Colon (tissue), 2 donors: ENCODE data around the gene PCDHA1.
"Not testable (repeated sequence)": the region's sequence is repeated elsewhere in the genome, so short reads cannot be mapped to it uniquely, and the experiment has no call there.

Experiments
- FAIRE-seq: peaks from 2 replicates; lab custom pipeline; 2012; peaks lifted over from hg19 to GRCh38; lab: Jason Lieb, UNC
- donor health status: control.
- donor health status: control.

The PCDHA1 gene

GRCh38 chr5:140785905-140786686, at the start of gene PCDHA1:
TSS of gene PCDHA1 (plus strand) at chr5:140786140.
- no peak for FAIRE-seq

DNA sequence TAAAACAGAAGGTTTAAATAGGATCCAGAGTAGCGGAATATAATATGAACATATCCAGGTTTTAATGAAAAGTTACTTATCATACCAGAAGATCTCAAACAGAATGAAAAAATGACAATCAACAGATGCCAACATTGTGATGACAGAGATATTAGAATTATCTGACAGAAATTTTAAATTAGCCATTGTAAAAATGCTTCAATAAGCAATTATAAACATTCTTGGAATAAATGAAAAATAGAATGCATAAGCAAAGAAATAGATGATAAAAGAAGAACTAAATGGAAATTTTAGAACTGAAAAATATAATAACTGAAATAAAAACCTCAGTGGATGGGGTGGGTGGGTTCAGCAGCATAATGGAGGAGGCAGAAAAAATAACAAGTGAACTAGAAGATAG, 48.5 kb upstream of the PCDHA1 start:
- no peak for FAIRE-seq

DNA sequence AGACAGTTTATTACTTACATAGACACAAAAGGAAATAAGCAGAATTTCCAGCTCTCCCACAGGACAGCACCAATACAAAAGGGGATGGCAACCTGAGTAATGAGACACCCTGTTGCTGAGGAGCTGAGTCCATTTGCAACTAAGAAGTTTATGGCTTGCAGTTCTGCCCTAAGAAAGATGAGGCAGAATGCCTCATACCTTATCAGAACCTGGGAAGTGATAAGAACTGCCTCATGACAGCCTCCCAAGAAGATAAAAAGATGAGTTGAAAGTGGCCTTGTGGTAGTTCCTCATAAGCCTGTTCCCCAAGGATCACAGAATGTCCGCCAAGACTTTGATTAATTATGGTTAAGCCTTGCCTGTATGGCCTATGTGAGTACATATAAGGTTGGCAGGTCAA, 44.0 kb upstream of the PCDHA1 start:
- no peak for FAIRE-seq

DNA sequence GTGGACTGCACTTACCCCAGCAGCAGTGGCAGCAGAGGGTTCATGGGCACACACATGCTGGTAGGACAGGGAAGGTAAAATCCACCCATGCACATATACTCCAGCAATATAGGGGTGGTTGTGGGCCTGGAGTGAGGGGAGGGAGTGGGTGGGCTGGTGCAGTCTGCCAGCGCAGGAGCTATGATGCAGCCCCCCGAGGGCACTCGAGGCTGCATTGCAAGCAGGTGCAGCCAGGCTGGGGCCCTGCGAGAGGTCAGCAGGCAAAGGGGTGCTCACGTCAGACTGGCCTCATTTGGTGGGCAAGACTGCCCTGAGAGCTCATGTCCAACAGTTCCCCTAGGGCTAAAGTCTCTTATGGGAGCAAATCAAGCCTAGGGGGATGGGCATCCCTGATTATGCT, 32.4 kb upstream of the PCDHA1 start:
- FAIRE-seq = no peak

GRCh38 chr5:140764177-140764973, 21.6 kb upstream of the PCDHA1 start:
- FAIRE-seq = no peak

GRCh38 chr5:140767444-140767843, 18.5 kb upstream of the PCDHA1 start:
- no peak for FAIRE-seq

DNA sequence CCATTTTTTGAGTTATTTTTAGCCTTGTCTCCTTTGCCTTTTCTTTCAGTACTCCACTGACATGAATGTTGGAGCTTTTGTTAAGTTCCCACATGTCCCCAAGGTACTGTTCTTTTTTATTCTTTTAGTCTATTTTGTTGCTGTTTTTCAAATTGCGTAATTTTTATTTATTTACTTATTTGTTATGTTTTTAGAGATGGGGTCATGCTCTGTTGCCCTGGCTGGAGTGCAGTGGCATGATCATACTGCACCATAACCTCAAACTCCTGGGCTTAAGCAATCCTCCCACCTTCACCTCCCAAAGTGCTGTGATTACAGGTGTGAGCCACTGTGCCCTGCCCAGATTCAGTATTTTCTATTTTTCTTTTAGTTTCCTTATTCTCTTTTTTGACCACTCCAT, 5.4 kb upstream of the PCDHA1 start:
- FAIRE-seq = no peak

DNA sequence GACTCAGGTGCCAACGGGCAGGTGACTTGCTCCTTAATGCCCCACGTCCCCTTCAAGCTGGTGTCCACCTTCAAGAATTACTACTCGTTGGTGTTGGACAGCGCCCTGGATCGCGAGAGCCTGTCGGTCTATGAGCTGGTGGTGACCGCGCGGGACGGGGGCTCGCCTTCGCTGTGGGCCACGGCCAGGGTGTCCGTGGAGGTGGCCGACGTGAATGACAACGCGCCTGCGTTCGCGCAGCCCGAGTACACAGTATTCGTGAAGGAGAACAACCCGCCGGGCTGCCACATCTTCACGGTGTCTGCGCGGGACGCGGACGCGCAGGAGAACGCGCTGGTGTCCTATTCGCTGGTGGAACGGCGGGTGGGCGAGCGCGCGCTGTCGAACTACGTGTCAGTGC, 1.5 kb downstream of the PCDHA1 start:
- not testable (repeated sequence) for FAIRE-seq

DNA sequence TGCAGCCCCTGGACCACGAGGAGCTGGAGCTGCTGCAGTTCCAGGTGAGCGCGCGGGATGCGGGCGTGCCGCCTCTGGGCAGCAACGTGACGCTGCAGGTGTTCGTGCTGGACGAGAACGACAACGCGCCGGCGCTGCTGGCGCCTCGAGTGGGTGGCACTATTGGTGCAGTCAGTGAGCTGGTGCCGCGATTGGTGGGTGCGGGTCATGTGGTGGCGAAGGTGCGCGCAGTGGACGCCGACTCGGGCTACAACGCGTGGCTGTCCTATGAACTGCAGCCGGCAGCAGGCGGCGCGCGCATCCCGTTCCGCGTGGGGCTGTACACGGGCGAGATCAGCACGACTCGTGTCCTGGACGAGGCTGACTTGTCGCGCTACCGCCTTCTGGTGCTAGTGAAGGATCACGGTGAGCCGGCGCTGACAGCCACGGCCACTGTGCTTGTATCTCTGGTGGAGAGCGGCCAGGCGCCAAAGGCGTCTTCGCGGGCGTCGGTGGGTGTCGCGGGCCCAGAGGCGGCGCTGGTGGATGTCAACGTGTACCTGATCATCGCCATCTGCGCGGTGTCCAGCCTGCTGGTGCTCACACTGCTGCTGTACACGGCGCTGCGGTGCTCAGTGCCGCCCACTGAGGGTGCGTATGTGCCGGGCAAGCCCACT, 2.0 kb downstream of the PCDHA1 start:
- FAIRE-seq = not testable (repeated sequence)

DNA sequence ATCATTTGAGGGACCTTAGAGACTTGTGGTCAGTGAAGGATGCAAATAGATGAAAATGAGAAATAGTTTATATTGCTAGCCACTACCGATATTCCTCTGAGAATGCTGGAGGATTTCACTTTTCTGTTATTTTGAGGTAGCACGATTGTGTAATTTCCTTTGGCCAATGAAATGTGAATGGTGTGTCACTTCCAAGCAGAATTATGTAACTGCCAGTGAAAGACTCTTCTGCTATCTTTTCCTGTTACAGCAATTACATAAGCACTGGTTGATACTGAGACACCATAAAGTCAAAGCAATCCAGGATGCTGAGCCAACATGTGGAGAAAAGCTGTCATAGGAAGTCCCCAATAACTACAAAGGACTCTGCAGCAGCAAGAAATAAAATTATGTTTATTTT, 5.1 kb downstream of the PCDHA1 start:
- no peak for FAIRE-seq

- no peak for FAIRE-seq
Observed at GRCh38 chr5:140794595-140795258, 8.8 kb downstream of the PCDHA1 start, which contains the start of gene PCDHA2. TSS of gene PCDHA2 (plus strand) at chr5:140794852.

- no peak for FAIRE-seq
Observed at GRCh38 chr5:140795259-140795641, 9.3 kb downstream of the PCDHA1 start.

GRCh38 chr5:140796072-140796717, 10.3 kb downstream of the PCDHA1 start:
- not testable (repeated sequence) for FAIRE-seq

DNA sequence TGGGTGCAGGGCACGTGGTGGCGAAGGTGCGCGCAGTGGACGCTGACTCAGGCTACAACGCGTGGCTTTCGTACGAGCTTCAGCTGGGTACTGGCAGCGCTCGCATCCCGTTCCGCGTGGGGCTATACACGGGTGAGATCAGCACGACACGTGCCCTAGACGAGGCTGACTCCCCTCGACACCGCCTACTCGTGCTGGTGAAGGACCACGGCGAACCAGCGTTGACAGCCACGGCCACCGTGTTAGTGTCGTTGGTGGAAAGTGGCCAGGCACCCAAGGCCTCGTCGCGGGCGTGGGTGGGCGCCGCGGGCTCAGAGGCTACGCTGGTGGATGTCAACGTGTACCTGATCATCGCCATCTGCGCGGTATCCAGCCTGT, 10.8 kb downstream of the PCDHA1 start:
- no peak for FAIRE-seq

- no peak for FAIRE-seq
Observed at GRCh38 chr5:140800816-140801493, 15.0 kb downstream of the PCDHA1 start, which contains the start of gene PCDHA3. TSS of gene PCDHA3 (plus strand) at chr5:140801057.

GRCh38 chr5:140801494-140801841, 15.5 kb downstream of the PCDHA1 start:
- no peak for FAIRE-seq

GRCh38 chr5:140802381-140802780, 16.4 kb downstream of the PCDHA1 start:
- FAIRE-seq = not testable (repeated sequence)

GRCh38 chr5:140802781-140803271, 16.9 kb downstream of the PCDHA1 start:
- no peak for FAIRE-seq

DNA sequence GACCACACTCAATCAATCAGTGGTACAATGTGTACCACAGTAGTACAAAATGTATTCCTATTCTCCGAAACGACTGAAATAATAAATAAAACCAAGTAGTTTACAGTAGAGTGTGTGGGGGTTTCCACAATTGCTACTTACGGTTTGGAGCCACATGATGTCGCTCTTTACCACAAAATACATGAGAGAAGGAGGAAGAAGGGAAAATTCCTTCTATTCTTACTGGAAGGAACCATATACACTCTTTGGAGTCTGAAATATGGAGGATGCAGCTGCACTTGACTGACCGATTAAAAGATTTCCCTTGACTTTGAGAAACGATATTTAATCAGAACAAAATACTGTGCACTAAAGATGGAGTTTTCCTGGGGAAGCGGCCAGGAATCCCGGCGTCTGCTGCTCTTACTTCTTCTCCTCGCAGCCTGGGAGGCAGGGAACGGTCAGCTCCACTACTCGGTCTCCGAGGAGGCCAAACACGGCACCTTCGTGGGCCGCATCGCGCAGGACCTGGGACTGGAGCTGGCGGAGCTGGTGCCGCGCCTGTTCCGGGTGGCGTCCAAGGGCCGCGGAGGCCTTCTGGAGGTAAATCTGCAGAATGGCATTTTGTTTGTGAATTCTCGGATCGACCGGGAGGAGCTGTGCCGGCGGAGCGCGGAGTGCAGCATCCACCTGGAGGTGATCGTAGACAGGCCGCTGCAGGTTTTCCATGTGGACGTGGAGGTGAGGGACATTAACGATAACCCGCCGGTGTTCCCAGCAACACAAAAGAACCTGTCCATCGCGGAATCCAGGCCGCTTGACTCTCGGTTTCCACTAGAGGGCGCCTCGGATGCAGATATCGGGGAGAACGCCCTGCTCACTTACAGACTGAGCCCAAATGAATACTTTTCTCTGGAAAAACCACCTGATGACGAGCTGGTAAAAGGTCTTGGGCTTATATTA, 21.2 kb downstream of the PCDHA1 start, which contains the start of gene PCDHA4:
PCDHA4 (plus strand) TSS at position 235 of the 942 bp plus-strand sequence.
- FAIRE-seq = no peak
